Measurements from ENCODE around the gene ASIP.

Gene ASIP

DNA sequence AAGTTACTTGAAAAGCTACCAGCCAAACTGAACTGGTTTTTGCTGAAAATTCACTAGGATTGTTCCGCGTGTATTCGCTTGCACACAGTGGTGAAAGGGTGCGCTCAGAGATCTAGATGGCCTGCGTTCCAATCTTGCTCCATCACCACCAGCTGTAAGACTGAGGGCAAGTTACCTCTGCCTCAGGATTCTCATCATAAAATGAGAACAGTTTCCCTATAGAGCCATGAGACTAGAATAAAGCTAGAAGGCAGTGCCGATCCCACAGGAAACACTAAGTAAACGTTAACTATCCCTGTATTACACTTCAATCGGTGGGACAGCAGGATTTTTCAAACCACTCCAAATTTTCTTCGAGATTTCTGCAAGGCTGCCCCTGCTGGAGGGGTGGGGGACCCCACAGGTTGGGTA lies 61.1 kb downstream of the ASIP start:
- no peak for DNase-seq
- peaks cover 26% of the 10 kb centered on the region for H3K4me1 Mint-ChIP-seq
- peak overlapping the region; percentile 91 for H3K27ac Mint-ChIP-seq
- no peaks in the 10 kb centered on the region for H3K9me3 Mint-ChIP-seq
- no peak for ATAC-seq
- peaks cover 16% of the 10 kb centered on the region for H3K36me3 Mint-ChIP-seq (ENCODE audit: low read depth)
- H3K27me3 Mint-ChIP-seq = no peaks in the 10 kb centered on the region
- H3K4me3 Mint-ChIP-seq = no peak overlapping the region

GRCh38 chr20:34302723-34303533 lies 61.7 kb downstream of the ASIP start, which contains the start of gene AHCY:
Gene AHCY (minus strand): TSS chr20:34303355. CDS start chr20:34303270, 85 bp downstream.
- Mint-ChIP-seq H3K4me3 (no peak within 1 kb of the TSS), H3K36me3 (ENCODE audit: low read depth) (peaks cover 14% of the 10 kb centered on the region), H3K27me3 (no peaks in the 10 kb centered on the region), H3K4me1 (peaks cover 26% of the 10 kb centered on the region), H3K27ac (peak within 1 kb of the TSS; percentile 91), H3K9me3 (no peaks in the 10 kb centered on the region)
- DNase-seq = peak; percentile 96
- ATAC-seq = peak; percentile 96

GRCh38 chr20:34305333-34306230 lies 64.4 kb downstream of the ASIP start:
- H3K27me3 Mint-ChIP-seq = peaks cover 4% of the 10 kb centered on the region

DNA sequence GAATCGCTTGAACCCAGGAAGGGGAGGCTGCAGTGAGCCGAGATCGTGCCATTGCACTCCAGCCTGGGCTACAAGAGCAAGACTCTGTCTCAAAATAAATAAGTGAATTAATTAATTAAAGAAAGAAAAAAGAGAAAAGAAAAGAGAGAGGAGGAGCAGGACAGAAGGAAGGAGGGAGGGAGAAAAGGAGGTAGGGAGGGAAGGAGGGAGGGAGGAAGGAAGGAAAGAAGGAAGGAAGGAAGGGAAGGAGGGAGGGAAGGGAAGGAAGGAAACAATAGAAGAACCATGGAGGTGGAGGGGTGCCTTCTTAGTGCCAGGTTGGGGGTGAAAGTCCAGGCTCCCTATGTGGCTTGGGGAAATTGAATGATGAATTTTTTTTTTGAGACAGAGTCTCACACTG lies 68.5 kb downstream of the ASIP start:
- DNase-seq (no peak), ATAC-seq (no peak)
- H3K36me3 Mint-ChIP-seq (ENCODE audit: low read depth) = no peaks in the 10 kb centered on the region
- H3K4me1 Mint-ChIP-seq = peaks cover 7% of the 10 kb centered on the region
- H3K4me3 Mint-ChIP-seq = no peak overlapping the region
- H3K9me3 Mint-ChIP-seq = no peaks in the 10 kb centered on the region
- no peak overlapping the region for H3K27ac Mint-ChIP-seq
- H3K27me3 Mint-ChIP-seq = peaks cover 18% of the 10 kb centered on the region

More at GRCh38 chr20:34305333-34306230, 64.4 kb downstream of the ASIP start:
- H3K4me1 Mint-ChIP-seq = peaks cover 26% of the 10 kb centered on the region
- DNase-seq (no peak), ATAC-seq (no peak)
- H3K4me3 Mint-ChIP-seq = no peak overlapping the region
- peaks cover 14% of the 10 kb centered on the region for H3K36me3 Mint-ChIP-seq (ENCODE audit: low read depth)
- H3K9me3 Mint-ChIP-seq = no peaks in the 10 kb centered on the region
- H3K27ac Mint-ChIP-seq = no peak overlapping the region

GRCh38 chr20:34310481-34311117 lies 69.4 kb downstream of the ASIP start:
- Mint-ChIP-seq H3K4me3 (no peak overlapping the region), H3K9me3 (no peaks in the 10 kb centered on the region), H3K36me3 (ENCODE audit: low read depth) (no peaks in the 10 kb centered on the region), H3K4me1 (peaks cover 7% of the 10 kb centered on the region), H3K27ac (no peak overlapping the region), H3K27me3 (peaks cover 18% of the 10 kb centered on the region)
- DNase-seq (no peak), ATAC-seq (no peak)

- H3K27me3 Mint-ChIP-seq = peaks cover 18% of the 10 kb centered on the region
- no peak overlapping the region for H3K4me3 Mint-ChIP-seq
- H3K27ac Mint-ChIP-seq = no peak overlapping the region
- H3K9me3 Mint-ChIP-seq = no peaks in the 10 kb centered on the region
- ATAC-seq = no peak
- no peak for DNase-seq
- peaks cover 7% of the 10 kb centered on the region for H3K4me1 Mint-ChIP-seq
- no peaks in the 10 kb centered on the region for H3K36me3 Mint-ChIP-seq (ENCODE audit: low read depth)
These were observed 70.1 kb downstream of the ASIP start for GRCh38 chr20:34311118-34312023.

DNA sequence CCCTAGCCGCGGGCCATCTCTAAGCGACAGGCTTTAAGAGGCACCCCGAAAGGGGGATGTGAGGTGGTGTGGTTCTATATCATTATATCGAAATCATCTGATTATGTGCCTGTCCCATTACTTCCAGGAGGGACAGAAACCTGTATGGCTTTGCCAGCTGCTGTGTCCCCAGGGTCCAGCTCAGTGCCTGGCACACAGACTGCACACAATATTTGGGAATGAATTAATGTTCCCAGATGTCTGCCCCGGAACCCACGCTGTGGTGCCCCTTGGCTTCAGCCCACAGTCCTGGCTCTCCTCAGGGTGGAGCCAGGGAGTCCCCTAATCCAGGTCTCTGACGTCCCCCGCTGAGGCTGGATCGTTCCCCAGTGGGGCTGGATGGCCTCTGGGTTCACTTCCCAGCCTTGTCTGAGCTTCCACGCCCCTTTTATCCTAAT lies 70.8 kb downstream of the ASIP start:
- Mint-ChIP-seq H3K4me3 (no peak overlapping the region), H3K27ac (no peak overlapping the region), H3K27me3 (peaks cover 18% of the 10 kb centered on the region), H3K4me1 (peaks cover 7% of the 10 kb centered on the region), H3K36me3 (ENCODE audit: low read depth) (no peaks in the 10 kb centered on the region), H3K9me3 (no peaks in the 10 kb centered on the region)
- no peak for ATAC-seq
- no peak for DNase-seq

GRCh38 chr20:34312544-34313217 lies 71.5 kb downstream of the ASIP start:
- Mint-ChIP-seq H3K4me1 (peaks cover 7% of the 10 kb centered on the region), H3K27me3 (peaks cover 18% of the 10 kb centered on the region), H3K36me3 (ENCODE audit: low read depth) (no peaks in the 10 kb centered on the region), H3K9me3 (no peaks in the 10 kb centered on the region), H3K27ac (peak overlapping the region; percentile 31), H3K4me3 (no peak overlapping the region)
- ATAC-seq = peak; percentile 99
- DNase-seq = peak; percentile 90

- Mint-ChIP-seq H3K4me3 (no peak overlapping the region), H3K36me3 (ENCODE audit: low read depth) (no peaks in the 10 kb centered on the region), H3K27ac (no peak overlapping the region), H3K4me1 (peaks cover 7% of the 10 kb centered on the region), H3K9me3 (no peaks in the 10 kb centered on the region), H3K27me3 (peaks cover 18% of the 10 kb centered on the region)
- no peak for DNase-seq
- no peak for ATAC-seq
These were observed 74.0 kb downstream of the ASIP start for GRCh38 chr20:34315236-34315635.

GRCh38 chr20:34316196-34316814 lies 75.1 kb downstream of the ASIP start:
- Mint-ChIP-seq H3K36me3 (ENCODE audit: low read depth) (no peaks in the 10 kb centered on the region), H3K27ac (no peak overlapping the region), H3K9me3 (no peaks in the 10 kb centered on the region), H3K4me1 (peaks cover 7% of the 10 kb centered on the region), H3K27me3 (peaks cover 9% of the 10 kb centered on the region), H3K4me3 (no peak overlapping the region)
- DNase-seq = no peak
- no peak for ATAC-seq

Data from activated naive CD8-positive, alpha-beta T cell treated with anti-CD3 and anti-CD28 coated beads, Interleukin-2, amount 50 U/mL, for 24 hours (primary cell).